ENCODE measurements around the gene ARPC2. TPM values are rescaled to one million over a fixed set of nuclear protein-coding genes. Genes with fewer than 3 reads are reported as not detected.

Gene ARPC2
- total RNA-seq, 5 donors from 2014 or later (not counting 1 experiment from before 2014, with no cell fraction given), result 347 to 487 (median 390) TPM

DNA sequence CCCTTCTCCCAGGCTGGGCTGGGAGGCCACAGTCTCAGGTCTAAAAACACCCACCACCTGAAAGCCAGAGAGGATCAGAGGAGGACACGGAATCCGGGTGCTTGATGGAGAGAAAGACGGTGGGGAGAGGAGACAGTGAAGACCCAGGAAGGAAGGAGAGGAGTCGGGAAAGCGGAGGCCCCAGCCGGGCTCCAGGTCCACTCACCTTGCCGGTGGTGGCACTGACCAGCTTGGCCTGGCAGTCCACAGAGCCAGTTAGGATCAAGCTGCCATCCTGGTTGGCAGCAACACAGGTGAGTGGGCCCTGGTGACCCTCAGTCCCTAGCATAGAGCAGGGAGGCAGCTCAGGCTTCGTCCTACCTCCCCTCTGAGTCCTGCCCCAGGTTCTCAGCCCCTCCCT lies 48.6 kb downstream of the ARPC2 start:
- no peak overlapping the region for H3K27ac ChIP-seq (ENCODE audit: low read length)
- ChIA-PET CTCF (interaction anchor here in 1 of 2 donors (0.5 kb wide), 1 partner anchor 145 kb away, joined by 3 read pairs; no protein-coding TSS in a partner anchor), POLR2A (no interaction called here)
- DNase-seq (no peak), ATAC-seq (replicated peaks in 1 of 4) (no peak)
- H3K36me3 ChIP-seq (ENCODE audit: control insufficient read depth in 2 of 2, extremely low read depth in 1 of 2, insufficient read depth in 1 of 2, low read length in 1 of 2), result peaks cover 18 to 43% of the 10 kb centered on the region in 2 donors
- peaks cover 33% of the 10 kb centered on the region for H3K36me3 Mint-ChIP-seq
- H3K4me1 Mint-ChIP-seq, result peaks cover 20 to 38% (median 26%) of the 10 kb centered on the region in 3 donors
- peaks cover 5 to 38% of the 10 kb centered on the region in 2 experiments for H3K4me1 ChIP-seq (ENCODE audit: control insufficient read depth in 1 of 2, extremely low read depth in 1 of 2, insufficient read depth in 2 of 2, low read length in 2 of 2)
- H3K27me3 ChIP-seq (replicated peaks in 1 of 2; ENCODE audit: control insufficient read depth in 2 of 2, extremely low read depth in 1 of 2, insufficient read depth in 2 of 2, low read length in 1 of 2), result no peaks in the 10 kb centered on the region
- 94% methylated on average over 8 of the region's 8 CpGs for WGBS (ENCODE audit: insufficient coverage)
- no peaks in the 10 kb centered on the region for H3K9me3 Mint-ChIP-seq
- H3K4me3 ChIP-seq (ENCODE audit: control insufficient read depth in 1 of 2, extremely low read depth in 1 of 2, low read length in 1 of 2), result no peak overlapping the region
- no peak overlapping the region for H3K4me3 Mint-ChIP-seq
- no peaks in the 10 kb centered on the region for H3K27me3 Mint-ChIP-seq
- no peaks in the 10 kb centered on the region for H3K9me3 ChIP-seq
- peak overlapping the region in 1 of 2 donors; percentile 55 for H3K27ac Mint-ChIP-seq

- Histone ChIP-seq H3K4me1 (ENCODE audit: control insufficient read depth in 1 of 2, extremely low read depth in 1 of 2, insufficient read depth in 2 of 2, low read length in 2 of 2) (peaks cover 12 to 47% of the 10 kb centered on the region in 2 experiments), H3K27ac (ENCODE audit: low read length) (no peak overlapping the region), H3K9me3 (no peaks in the 10 kb centered on the region), H3K27me3 (replicated peaks in 1 of 2; ENCODE audit: control insufficient read depth in 2 of 2, extremely low read depth in 1 of 2, insufficient read depth in 2 of 2, low read length in 1 of 2) (no peaks in the 10 kb centered on the region), H3K36me3 (ENCODE audit: control insufficient read depth in 2 of 2, extremely low read depth in 1 of 2, insufficient read depth in 1 of 2, low read length in 1 of 2) (peaks cover 18 to 43% of the 10 kb centered on the region in 2 donors), H3K4me3 (ENCODE audit: control insufficient read depth in 1 of 2, extremely low read depth in 1 of 2, low read length in 1 of 2) (no peak overlapping the region)
- Mint-ChIP-seq H3K27ac (no peak overlapping the region), H3K9me3 (no peaks in the 10 kb centered on the region), H3K4me1 (peaks cover 28 to 44% (median 33%) of the 10 kb centered on the region in 3 donors), H3K4me3 (no peak overlapping the region), H3K27me3 (no peaks in the 10 kb centered on the region), H3K36me3 (peaks cover 33% of the 10 kb centered on the region)
- DNase-seq (no peak), ATAC-seq (replicated peaks in 1 of 4) (no peak)
- CTCF ChIA-PET, result no interaction called here
- POLR2A ChIA-PET, result interaction anchor here in 1 of 2 donors (1.1 kb wide), 1 partner anchor 7 kb away, joined by 3 read pairs; no protein-coding TSS in a partner anchor
- 92% methylated on average over 14 of the region's 15 CpGs for WGBS (ENCODE audit: insufficient coverage)
Measured at GRCh38 chr2:218266316-218266979, 49.5 kb downstream of the ARPC2 start.

- no peak for DNase-seq
- Histone ChIP-seq H3K4me3 (ENCODE audit: control insufficient read depth in 1 of 2, extremely low read depth in 1 of 2, low read length in 1 of 2) (no peak overlapping the region), H3K36me3 (ENCODE audit: control insufficient read depth in 2 of 2, extremely low read depth in 1 of 2, insufficient read depth in 1 of 2, low read length in 1 of 2) (peaks cover 14 to 47% of the 10 kb centered on the region in 2 donors), H3K4me1 (ENCODE audit: control insufficient read depth in 1 of 2, extremely low read depth in 1 of 2, insufficient read depth in 2 of 2, low read length in 2 of 2) (peaks cover 16 to 54% of the 10 kb centered on the region in 2 experiments), H3K9me3 (no peaks in the 10 kb centered on the region), H3K27ac (ENCODE audit: low read length) (no peak overlapping the region), H3K27me3 (replicated peaks in 1 of 2; ENCODE audit: control insufficient read depth in 2 of 2, extremely low read depth in 1 of 2, insufficient read depth in 2 of 2, low read length in 1 of 2) (no peaks in the 10 kb centered on the region)
- peak overlapping the region in 2 of 3 donors; percentile 13 to 17 for H3K4me3 Mint-ChIP-seq
- POLR2A ChIA-PET, result interaction anchor here in 1 of 2 donors (0.6 to 1.1 kb wide), 3 partner anchors 8 to 137 kb away, joined by 3 to 4 read pairs (median 3); no protein-coding TSS in a partner anchor
- 100% methylated on average over 5 of the region's 6 CpGs for WGBS (ENCODE audit: insufficient coverage)
- ATAC-seq (replicated peaks in 1 of 4), result no peak
- CTCF ChIA-PET, result no interaction called here
- peaks cover 36 to 52% (median 42%) of the 10 kb centered on the region in 3 donors for H3K4me1 Mint-ChIP-seq
- peak overlapping the region in 1 of 2 donors; percentile 48 for H3K27ac Mint-ChIP-seq
- no peaks in the 10 kb centered on the region for H3K27me3 Mint-ChIP-seq
- H3K9me3 Mint-ChIP-seq, result no peaks in the 10 kb centered on the region
- H3K36me3 Mint-ChIP-seq, result peaks cover 33% of the 10 kb centered on the region
Measured at GRCh38 chr2:218267259-218267658, 50.3 kb downstream of the ARPC2 start.

DNA sequence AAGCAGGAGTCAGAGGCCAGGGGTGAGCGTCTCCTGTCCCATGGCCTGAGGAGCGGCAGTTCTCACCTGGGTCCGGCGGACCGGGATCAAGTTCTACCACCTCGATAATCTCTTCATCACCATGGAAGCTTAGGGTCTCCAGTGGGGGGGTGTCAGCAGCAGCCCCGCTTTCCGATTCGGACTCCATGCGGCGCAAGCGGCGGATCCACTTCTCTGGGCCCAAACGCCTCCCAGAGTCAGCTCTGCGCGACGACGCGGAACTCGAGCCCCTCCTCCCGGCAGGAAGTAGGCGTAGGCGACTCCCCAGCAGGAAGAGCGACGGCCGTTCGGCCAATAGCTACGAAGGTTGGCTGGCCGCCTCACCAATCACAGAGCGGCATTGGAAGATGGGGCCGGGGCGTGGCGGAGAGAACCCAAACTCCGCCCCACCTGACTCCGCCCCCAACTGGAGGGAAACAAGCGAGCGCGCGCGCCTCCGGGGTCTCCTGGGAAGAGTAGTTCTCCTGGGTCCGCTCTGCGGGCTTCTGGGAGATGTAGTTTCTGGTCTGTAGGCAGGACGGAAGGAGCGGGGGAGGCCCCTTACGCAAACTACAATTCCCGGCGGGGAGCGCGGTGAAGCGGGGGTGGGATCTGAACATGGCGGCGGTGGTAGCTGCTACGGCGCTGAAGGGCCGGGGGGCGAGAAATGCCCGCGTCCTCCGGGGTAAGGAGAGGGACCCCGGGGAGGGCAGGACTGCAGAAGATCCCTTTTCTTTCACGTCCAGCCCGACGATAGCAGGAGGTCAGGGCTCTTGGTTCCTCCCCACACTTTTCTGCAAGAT lies 53.1 kb downstream of the ARPC2 start, which contains the start of the genes AAMP and PNKD:
AAMP (minus strand) TSS at position 238 of the 821 bp plus-strand sequence; CDS start at position 187, 51 bp downstream.
PNKD (plus strand) TSS at position 620 of the 821 bp plus-strand sequence; CDS start at position 637, 17 bp downstream.
- Mint-ChIP-seq H3K36me3 (peaks cover 39% of the 10 kb centered on the region), H3K4me3 (peak within 1 kb of the TSS; percentile 92 to 95 (median 94)), H3K4me1 (peaks cover 47 to 61% (median 52%) of the 10 kb centered on the region in 3 donors), H3K9me3 (no peaks in the 10 kb centered on the region), H3K27ac (peak within 1 kb of the TSS; percentile 87 to 92), H3K27me3 (no peaks in the 10 kb centered on the region)
- Histone ChIP-seq H3K4me1 (ENCODE audit: control insufficient read depth in 1 of 2, extremely low read depth in 1 of 2, insufficient read depth in 2 of 2, low read length in 2 of 2) (peaks cover 18 to 48% of the 10 kb centered on the region in 2 experiments), H3K4me3 (ENCODE audit: control insufficient read depth in 1 of 2, extremely low read depth in 1 of 2, low read length in 1 of 2) (peak within 1 kb of the TSS; percentile 80 to 96), H3K9me3 (no peaks in the 10 kb centered on the region), H3K36me3 (ENCODE audit: control insufficient read depth in 2 of 2, extremely low read depth in 1 of 2, insufficient read depth in 1 of 2, low read length in 1 of 2) (peaks cover 3 to 48% of the 10 kb centered on the region in 2 donors), H3K27ac (ENCODE audit: low read length) (peak within 1 kb of the TSS; percentile 59), H3K27me3 (replicated peaks in 1 of 2; ENCODE audit: control insufficient read depth in 2 of 2, extremely low read depth in 1 of 2, insufficient read depth in 2 of 2, low read length in 1 of 2) (no peaks in the 10 kb centered on the region)
- CTCF ChIA-PET, result interaction anchor here (0.5 to 6.4 kb wide), 22 partner anchors 11 to 440 kb away, joined by 3 to 54 read pairs (median 4); partner anchors contain the start of genes ARPC2 (in 1 of the 2), CATIP (in 1 of the 2), TMBIM1 (in 1 of the 2) and TTLL4 (in 1 of the 2)
- DNase-seq, result peak; percentile 99 to 100 (median 100)
- peak; percentile 90 to 94 (median 91) for ATAC-seq (replicated peaks in 1 of 4)
- POLR2A ChIA-PET, result interaction anchor here (0.5 to 1.4 kb wide), 7 partner anchors 17 to 1117 kb away, joined by 3 to 11 read pairs (median 3); partner anchors contain the start of gene DNPEP (in 1 of the 2)
- WGBS (ENCODE audit: insufficient coverage), result under 1% methylated on average over 49 of the region's 64 CpGs

- peaks cover 42 to 58% (median 52%) of the 10 kb centered on the region in 3 donors for H3K4me1 Mint-ChIP-seq
- DNase-seq (no peak), ATAC-seq (replicated peaks in 1 of 4) (no peak)
- H3K4me3 Mint-ChIP-seq, result peak overlapping the region; percentile 92 to 95 (median 94)
- 10% methylated on average over 19 of the region's 23 CpGs for WGBS (ENCODE audit: insufficient coverage)
- H3K27ac ChIP-seq (ENCODE audit: low read length), result peak overlapping the region; percentile 3
- H3K27me3 Mint-ChIP-seq, result no peaks in the 10 kb centered on the region
- POLR2A ChIA-PET, result interaction anchor here (0.5 to 1.4 kb wide), 7 partner anchors 16 to 1117 kb away, joined by 3 to 11 read pairs (median 3); partner anchors contain the start of gene DNPEP (in 1 of the 2)
- H3K9me3 ChIP-seq, result no peaks in the 10 kb centered on the region
- CTCF ChIA-PET, result interaction anchor here (0.6 to 6.4 kb wide), 28 partner anchors 13 to 577 kb away, joined by 3 to 54 read pairs (median 5); partner anchors contain the start of genes CATIP (in 2 of the 2), ARPC2 (in 1 of the 2), TMBIM1 (in 1 of the 2) and TTLL4 (in 1 of the 2)
- H3K36me3 Mint-ChIP-seq, result peaks cover 39% of the 10 kb centered on the region
- no peaks in the 10 kb centered on the region for H3K9me3 Mint-ChIP-seq
- peak overlapping the region; percentile 71 to 96 for H3K4me3 ChIP-seq (ENCODE audit: control insufficient read depth in 1 of 2, extremely low read depth in 1 of 2, low read length in 1 of 2)
- no peaks in the 10 kb centered on the region for H3K27me3 ChIP-seq (replicated peaks in 1 of 2; ENCODE audit: control insufficient read depth in 2 of 2, extremely low read depth in 1 of 2, insufficient read depth in 2 of 2, low read length in 1 of 2)
- peaks cover 9 to 48% of the 10 kb centered on the region in 2 donors for H3K36me3 ChIP-seq (ENCODE audit: control insufficient read depth in 2 of 2, extremely low read depth in 1 of 2, insufficient read depth in 1 of 2, low read length in 1 of 2)
- H3K4me1 ChIP-seq (ENCODE audit: control insufficient read depth in 1 of 2, extremely low read depth in 1 of 2, insufficient read depth in 2 of 2, low read length in 2 of 2), result peaks cover 18 to 45% of the 10 kb centered on the region in 2 experiments
- peak overlapping the region; percentile 87 to 92 for H3K27ac Mint-ChIP-seq
Measured at GRCh38 chr2:218270721-218271486, 53.9 kb downstream of the ARPC2 start.

Data from T-cell (primary cell).